HepG2 (cell line): Measurements from ENCODE around the gene MYO5A. TPM values are rescaled to one million over a fixed set of nuclear protein-coding genes. Genes with fewer than 3 reads are reported as not detected.

Experiments used
- ATAC-seq: fragments of 200-7000 bp; cut with Tn5 transposase; 3 replicates; pipeline ENCODE4 v1.9.1; 2020; ENCODE audit warnings: mild to moderate bottlenecking, moderate library complexity
- BruUV-seq: library from RNA; stranded (reverse); fragments of 400-500 nt; replicated peaks from 2 replicates; lab custom pipeline; 2021; lab: Mats Ljungman, UMichigan
- CTCF ChIA-PET: fragments of 300-600 bp; formaldehyde crosslinking; extraction: SDS; loops from one replicate; lab custom pipeline; 2021; ENCODE audit warnings: low total read pairs, inconsistent platforms, low intra/inter-chr PET ratio; lab: Yijun Ruan, JAX
- POLR2A ChIA-PET: fragments of 350-600 bp; sonication (Branson Sonifier 250); formaldehyde crosslinking; loops from one replicate; lab custom pipeline; 2020; ENCODE audit warnings: antibody characterized with exemption, inconsistent platforms; lab: Yijun Ruan, JAX
- DNase-seq: peaks from one replicate; pipeline ENCODE4 v3.0.0-alpha.2; 2015; ENCODE audit warnings: low spot score
- FAIRE-seq: peaks from 3 replicates; lab custom pipeline; 2011; peaks lifted over from hg19 to GRCh38; lab: Jason Lieb, UNC
- H2AFZ ChIP-seq: one replicate; pipeline ENCODE4 v1.6.1; 2011; ENCODE audit warnings: low read length, inconsistent platforms
- H3K27ac ChIP-seq: fragments of 300-600 bp; 3 replicates; pipeline ENCODE4 v1.8.0; 2011; ENCODE audit warnings: mixed run types, mild to moderate bottlenecking, mixed read lengths, low read length, inconsistent platforms; ENCODE audit not compliant: insufficient read depth; ENCODE audit errors: extremely low read length
- H3K27me3 ChIP-seq, 2 experiments: fragments of 200-600 bp in 1 of 2; 2 replicates in 1 of 2; 3 replicates in 1 of 2; pipeline versions ENCODE4 v1.6.0 to v1.8.0; 2011; ENCODE audit warnings: low read length in 2 of 2, mild to moderate bottlenecking in 2 of 2, moderate library complexity in 2 of 2, inconsistent platforms in 1 of 2; ENCODE audit not compliant: insufficient read depth in 2 of 2, control insufficient read depth in 1 of 2
- H3K36me3 ChIP-seq, 2 experiments: fragments of 200-600 bp in 1 of 2; replicated peaks in 1 of 2; 2 replicates in 1 of 2; 3 replicates in 1 of 2; pipeline versions ENCODE4 v1.5.1 to v1.8.0; 2011; ENCODE audit warnings: low read length in 2 of 2, inconsistent platforms in 1 of 2; ENCODE audit not compliant: insufficient read depth in 2 of 2, control insufficient read depth in 1 of 2
- H3K4me1 ChIP-seq: 2 replicates; pipeline ENCODE4 v1.5.1; 2012; ENCODE audit warnings: low read length, inconsistent platforms; ENCODE audit not compliant: insufficient read depth
- H3K4me2 ChIP-seq: 2 replicates; pipeline ENCODE4 v1.6.0; 2011; ENCODE audit warnings: low read depth, low read length, inconsistent platforms
- H3K4me3 ChIP-seq, 3 experiments: fragments of 200-600 bp in 1 of 3; sonication (generic), shearing (Covaris generic) in 1 of 3; replicated peaks in 1 of 3; 2 replicates each; pipeline ENCODE4 v1.5.1; 2011 to 2016; ENCODE audit warnings: low read length in 3 of 3, inconsistent platforms in 2 of 3, low read depth in 2 of 3, mild to moderate bottlenecking in 2 of 3, control low read depth in 1 of 3, mixed read lengths in 1 of 3; ENCODE audit not compliant: insufficient read depth in 1 of 3
- H3K79me2 ChIP-seq: one replicate; pipeline ENCODE4 v1.6.1; 2011; ENCODE audit warnings: low read length, inconsistent platforms; ENCODE audit not compliant: insufficient read depth
- H3K9ac ChIP-seq: 2 replicates; pipeline ENCODE4 v1.6.0; 2011; ENCODE audit warnings: mild to moderate bottlenecking, low read depth, low read length, inconsistent platforms; ENCODE audit not compliant: insufficient read depth
- H3K9me3 ChIP-seq: 2 replicates; pipeline ENCODE4 v1.5.1; 2012; ENCODE audit warnings: mild to moderate bottlenecking, low read length
- H4K20me1 ChIP-seq: 2 replicates; pipeline ENCODE4 v1.6.0; 2011; ENCODE audit warnings: inconsistent platforms, mild to moderate bottlenecking, low read length, moderate library complexity; ENCODE audit not compliant: insufficient read depth
- FOXM1 ChIP-seq: sonication (generic); formaldehyde crosslinking; IDR thresholded peaks from 2 replicates; pipeline ENCODE4 v1.5.0; 2020; ENCODE audit warnings: missing genetic modification reagents
- MAF1 ChIP-seq: sonication (generic); formaldehyde crosslinking; IDR thresholded peaks from 2 replicates; pipeline ENCODE4 v1.5.0; 2020; ENCODE audit warnings: missing genetic modification reagents, borderline replicate concordance
- MAZ ChIP-seq, 2 experiments: sonication (generic) in 1 of 2; formaldehyde crosslinking in 1 of 2; IDR thresholded peaks; 2 replicates each; pipeline versions ENCODE4 v1.5.0 to v1.6.1; 2012 to 2020; ENCODE audit warnings: low read depth in 2 of 2, mild to moderate bottlenecking in 2 of 2, borderline replicate concordance in 1 of 2, improper control_type of control experiment in 1 of 2, low read length in 1 of 2, missing genetic modification reagents in 1 of 2, moderate library complexity in 1 of 2
- NFIB ChIP-seq: sonication (generic); formaldehyde crosslinking; IDR thresholded peaks from 2 replicates; pipeline ENCODE4 v1.9.0; 2021; ENCODE audit warnings: missing genetic modification reagents, mild to moderate bottlenecking, borderline replicate concordance
- POGK ChIP-seq: sonication (generic); formaldehyde crosslinking; conservative IDR thresholded peaks from 2 replicates; pipeline ENCODE4 v1.8.0; 2022; ENCODE audit warnings: mild to moderate bottlenecking, moderate library complexity, missing genetic modification reagents
- PTBP1 ChIP-seq: fragments of 200-400 bp; formaldehyde crosslinking; IDR thresholded peaks from 2 replicates; pipeline ENCODE4 v1.6.1; 2018; ENCODE audit warnings: low read length, low read depth; ENCODE audit not compliant: poor library complexity, severe bottlenecking
- RAD51 ChIP-seq: fragments of 450-650 bp; IDR thresholded peaks from 2 replicates; pipeline ENCODE4 v1.6.1; 2016; ENCODE audit warnings: borderline replicate concordance
- RBM22 ChIP-seq: fragments of 200-400 bp; formaldehyde crosslinking; optimal IDR thresholded peaks from 2 replicates; pipeline ENCODE3; 2017; ENCODE audit warnings: mild to moderate bottlenecking, low read length, moderate library complexity
- ZMYM3 ChIP-seq: sonication (generic); formaldehyde crosslinking; IDR thresholded peaks from 2 replicates; pipeline ENCODE4 v1.5.1; 2020; ENCODE audit warnings: mild to moderate bottlenecking, missing genetic modification reagents
- ZNF563 ChIP-seq: sonication (generic); formaldehyde crosslinking; IDR thresholded peaks from 2 replicates; pipeline ENCODE4 v1.8.0; 2022; ENCODE audit warnings: mild to moderate bottlenecking, moderate library complexity, missing genetic modification reagents
- ZNF598 ChIP-seq: sonication (generic); formaldehyde crosslinking; IDR thresholded peaks from 2 replicates; pipeline ENCODE4 v1.5.1; 2020; ENCODE audit warnings: mild to moderate bottlenecking, missing genetic modification reagents, borderline replicate concordance
- ZSCAN5A ChIP-seq: sonication (generic); formaldehyde crosslinking; IDR thresholded peaks from 2 replicates; pipeline ENCODE4 v1.8.0; 2022; ENCODE audit warnings: mild to moderate bottlenecking, missing genetic modification reagents, borderline replicate concordance
- WGBS: methylation state at CpG from one replicate; pipeline ENCODE4 v1.1.6; 2017; ENCODE audit warnings: low lambda C conversion rate; 5-methylcytosine and 5-hydroxymethylcytosine counted together
- in situ Hi-C: cut with HindIII; loops from 2 replicates; pipeline ENCODE4 v1.10.0; 2017; ENCODE audit warnings: low pct_unique_long_range_greater_than_20kb; ENCODE audit not compliant: extremely low pct_ligation_motif_present
- intact Hi-C: fragments of 100-400 bp; cut with micrococcal nuclease; formaldehyde crosslinking; loops from one replicate; pipeline ENCODE4 v1.10.0; 2022; ENCODE audit not compliant: unreplicated experiment
- polyA plus RNA-seq, 8 experiments: library from polyadenylated mRNA; depleted of rRNA in 3 of 8; stranded (reverse) in 7 of 8; unstranded in 1 of 8; fragments of >200 nt; fragmentation: Illumina TruSeq in 4 of 8; extraction: Trizol in 4 of 8; gene quantifications; 2 replicates each; pipeline versions ENCODE4 v1.2.1 to v1.2.3, GENCODE V29; 2011 to 2016; ENCODE audit warnings: low read depth in 4 of 8, missing spikeins in 1 of 8, mixed read lengths in 1 of 8; ENCODE audit not compliant: insufficient read depth in 1 of 8
- total RNA-seq, 5 experiments: library from RNA; depleted of rRNA; stranded (reverse); fragments of >200 nt; fragmentation: Illumina TruSeq; extraction: Trizol; gene quantifications; 2 replicates each; pipeline ENCODE4 v1.2.3, GENCODE V29; 2016; ENCODE audit warnings: low read depth in 1 of 5
- TF ChIP-seq, protein P1 (sequence below): sonication (generic); formaldehyde crosslinking; IDR thresholded peaks from 2 replicates; pipeline ENCODE4 v1.4.0; 2020; ENCODE audit warnings: missing genetic modification reagents, borderline replicate concordance

Gene MYO5A
- total and polyA plus RNA-seq, 2 of the 13 experiments (the other 11 are each of a cell fraction or from before 2014, with no cell fraction given) = 2.8 to 4.8 TPM

- TF ChIP-seq PTBP1 = no peak
- TF ChIP-seq POGK (CRISPR knock-in tag) = no peak
- no peak for TF ChIP-seq MAF1 (CRISPR knock-in tag)
- no peak for TF ChIP-seq ZSCAN5A
- TF ChIP-seq ZNF598 = no peak
- no peak for TF ChIP-seq FOXM1 (CRISPR knock-in tag)
- no peak for TF ChIP-seq ZNF563 (CRISPR knock-in tag)
- no peak for TF ChIP-seq RAD51
- TF ChIP-seq, protein P1, sequence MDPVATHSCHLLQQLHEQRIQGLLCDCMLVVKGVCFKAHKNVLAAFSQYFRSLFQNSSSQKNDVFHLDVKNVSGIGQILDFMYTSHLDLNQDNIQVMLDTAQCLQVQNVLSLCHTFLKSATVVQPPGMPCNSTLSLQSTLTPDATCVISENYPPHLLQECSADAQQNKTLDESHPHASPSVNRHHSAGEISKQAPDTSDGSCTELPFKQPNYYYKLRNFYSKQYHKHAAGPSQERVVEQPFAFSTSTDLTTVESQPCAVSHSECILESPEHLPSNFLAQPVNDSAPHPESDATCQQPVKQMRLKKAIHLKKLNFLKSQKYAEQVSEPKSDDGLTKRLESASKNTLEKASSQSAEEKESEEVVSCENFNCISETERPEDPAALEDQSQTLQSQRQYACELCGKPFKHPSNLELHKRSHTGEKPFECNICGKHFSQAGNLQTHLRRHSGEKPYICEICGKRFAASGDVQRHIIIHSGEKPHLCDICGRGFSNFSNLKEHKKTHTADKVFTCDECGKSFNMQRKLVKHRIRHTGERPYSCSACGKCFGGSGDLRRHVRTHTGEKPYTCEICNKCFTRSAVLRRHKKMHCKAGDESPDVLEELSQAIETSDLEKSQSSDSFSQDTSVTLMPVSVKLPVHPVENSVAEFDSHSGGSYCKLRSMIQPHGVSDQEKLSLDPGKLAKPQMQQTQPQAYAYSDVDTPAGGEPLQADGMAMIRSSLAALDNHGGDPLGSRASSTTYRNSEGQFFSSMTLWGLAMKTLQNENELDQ (CRISPR knock-in tag) = no peak
- TF ChIP-seq NFIB (CRISPR knock-in tag) = no peak
- no peak for TF ChIP-seq ZMYM3 (CRISPR knock-in tag)
- no peak for TF ChIP-seq RBM22
- no peak for TF ChIP-seq MAZ (IDR thresholded peaks at IDR 0.05; ENCODE audit: borderline replicate concordance, low read depth, low read length)
- TF ChIP-seq MAZ (CRISPR knock-in tag; IDR thresholded peaks at IDR 0.05; ENCODE audit: low read depth) = no peak
- TF ChIP-seq, all 625 proteins: peak for 0
- WGBS = 52% methylated on average over 2 of the region's 2 CpGs
- no peaks in the 10 kb centered on the region for H3K79me2 ChIP-seq
- no peak overlapping the region for H3K4me2 ChIP-seq
- ChIA-PET POLR2A (no interaction called here), CTCF (no interaction called here)
- no peaks in the 10 kb centered on the region for H3K9me3 ChIP-seq
- H3K27ac ChIP-seq = no peak overlapping the region
- no peak overlapping the region for H3K4me3 ChIP-seq
- H3K9ac ChIP-seq = no peak overlapping the region
- in situ Hi-C loops (no loop called here), intact Hi-C loops (no loop called here)
- H4K20me1 ChIP-seq = no peaks in the 10 kb centered on the region
- H2AFZ ChIP-seq = no peak overlapping the region
- DNase-seq (no peak), ATAC-seq (no peak), FAIRE-seq (no peak)
- peaks cover 0 to 4% of the 10 kb centered on the region in 2 experiments; a peak in 1 of 5 replicates for H3K27me3 ChIP-seq
- no peaks in the 10 kb centered on the region for H3K36me3 ChIP-seq
- H3K4me1 ChIP-seq = peaks cover 5% of the 10 kb centered on the region; the same call in 1 of the 2 replicates
- no TSS peak for BruUV-seq
Observed at GRCh38 chr15:52440946-52441345, 87.7 kb downstream of the MYO5A start.
